ENCODE data around the gene HAVCR1. TPM values are rescaled to one million over a fixed set of nuclear protein-coding genes. Genes with fewer than 3 reads are reported as not detected.
"Not testable (repeated sequence)": the region's sequence is repeated elsewhere in the genome, so short reads cannot be mapped to it uniquely, and the experiment has no call there.

HAVCR1 gene
- total RNA-seq, 1 experiment from 2014 or later = not detected

DNA sequence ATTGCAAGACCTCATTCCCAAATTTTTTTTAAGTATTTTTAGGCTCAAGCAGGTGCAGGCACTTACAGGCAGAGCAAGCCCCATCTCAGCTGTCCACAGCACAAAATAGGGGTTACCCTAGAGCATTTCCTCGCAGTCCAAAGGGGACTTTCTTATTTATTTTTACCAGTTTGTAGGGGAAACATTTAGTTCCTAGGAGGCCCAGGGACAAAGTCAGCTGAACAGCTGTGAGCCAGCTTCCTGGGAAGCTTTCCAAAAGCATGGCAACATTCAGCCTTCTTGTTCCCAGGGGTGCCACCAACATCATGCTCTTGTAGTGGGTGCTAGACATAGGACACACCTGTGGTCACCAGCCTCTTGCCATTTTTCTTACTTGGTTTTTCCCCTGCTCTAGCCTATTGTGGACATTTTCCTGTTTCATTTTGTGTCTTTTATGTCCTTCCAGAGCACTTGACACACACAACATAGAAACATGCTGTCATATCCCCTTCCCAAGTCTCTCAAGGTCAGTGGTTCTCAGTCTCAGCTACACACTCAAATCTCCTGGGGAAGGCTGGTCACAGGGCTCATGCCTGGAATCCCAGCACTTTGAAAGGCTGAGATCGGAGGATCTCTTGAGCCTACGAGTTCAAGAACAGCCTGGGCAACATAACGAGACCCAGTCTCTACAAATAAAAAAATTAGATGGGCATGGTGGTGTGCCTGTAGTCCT is 38.2 kb downstream of the HAVCR1 start:
- no peak overlapping the region for H3K4me3 Mint-ChIP-seq (ENCODE audit: unreplicated experiment)
- intact Hi-C loops (cut with micrococcal nuclease) = no loop called here
- peaks cover 15% of the 10 kb centered on the region for H3K27me3 Mint-ChIP-seq (ENCODE audit: insufficient read depth, unreplicated experiment)
- POLR2A ChIA-PET = no interaction called here
- CTCF ChIA-PET = interaction anchor here (0.6 to 1.2 kb wide), 4 partner anchors 25 to 1403 kb away, joined by 3 to 4 read pairs (median 4); no protein-coding TSS in a partner anchor
- H3K9me3 Mint-ChIP-seq (ENCODE audit: unreplicated experiment) = no peaks in the 10 kb centered on the region
- TF ChIP-seq, protein P1, sequence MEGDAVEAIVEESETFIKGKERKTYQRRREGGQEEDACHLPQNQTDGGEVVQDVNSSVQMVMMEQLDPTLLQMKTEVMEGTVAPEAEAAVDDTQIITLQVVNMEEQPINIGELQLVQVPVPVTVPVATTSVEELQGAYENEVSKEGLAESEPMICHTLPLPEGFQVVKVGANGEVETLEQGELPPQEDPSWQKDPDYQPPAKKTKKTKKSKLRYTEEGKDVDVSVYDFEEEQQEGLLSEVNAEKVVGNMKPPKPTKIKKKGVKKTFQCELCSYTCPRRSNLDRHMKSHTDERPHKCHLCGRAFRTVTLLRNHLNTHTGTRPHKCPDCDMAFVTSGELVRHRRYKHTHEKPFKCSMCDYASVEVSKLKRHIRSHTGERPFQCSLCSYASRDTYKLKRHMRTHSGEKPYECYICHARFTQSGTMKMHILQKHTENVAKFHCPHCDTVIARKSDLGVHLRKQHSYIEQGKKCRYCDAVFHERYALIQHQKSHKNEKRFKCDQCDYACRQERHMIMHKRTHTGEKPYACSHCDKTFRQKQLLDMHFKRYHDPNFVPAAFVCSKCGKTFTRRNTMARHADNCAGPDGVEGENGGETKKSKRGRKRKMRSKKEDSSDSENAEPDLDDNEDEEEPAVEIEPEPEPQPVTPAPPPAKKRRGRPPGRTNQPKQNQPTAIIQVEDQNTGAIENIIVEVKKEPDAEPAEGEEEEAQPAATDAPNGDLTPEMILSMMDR (IDR thresholded peaks at IDR 0.05; ENCODE audit: unreplicated experiment) = no peak
- DNase-seq (ENCODE audit: unreplicated experiment) = no peak
- H3K4me1 Mint-ChIP-seq (ENCODE audit: insufficient read depth, unreplicated experiment) = no peaks in the 10 kb centered on the region
- no peaks in the 10 kb centered on the region for H3K36me3 Mint-ChIP-seq (ENCODE audit: insufficient read depth, unreplicated experiment)
- H3K27ac Mint-ChIP-seq (ENCODE audit: low read depth, unreplicated experiment) = no peak overlapping the region
- no TSS peak for BruUV-seq (replicated peaks)

DNA sequence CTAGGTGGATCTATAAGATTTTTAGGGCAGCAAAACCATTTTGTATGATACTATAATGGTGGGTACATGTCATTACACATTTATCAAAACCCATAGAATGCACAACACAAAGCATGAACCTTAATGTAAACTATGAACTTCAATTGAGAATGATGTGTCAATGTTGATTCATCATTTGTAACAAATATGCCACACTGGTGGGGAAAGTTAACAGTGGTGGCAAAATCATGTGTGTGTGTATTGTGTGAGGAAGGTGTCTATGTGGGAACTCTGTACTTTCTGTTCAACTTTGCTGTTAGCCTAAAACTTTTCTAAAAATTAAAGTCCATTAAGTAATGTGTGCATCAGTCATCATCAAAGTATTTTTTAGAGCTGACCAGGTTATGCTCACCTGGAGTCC is 38.9 kb downstream of the HAVCR1 start:
- no peaks in the 10 kb centered on the region for H3K9me3 Mint-ChIP-seq (ENCODE audit: unreplicated experiment)
- ChIA-PET POLR2A (no interaction called here), CTCF (interaction anchor here (0.6 to 1.2 kb wide), 4 partner anchors 24 to 1403 kb away, joined by 3 to 4 read pairs (median 4); no protein-coding TSS in a partner anchor)
- TF ChIP-seq, protein P1 (IDR thresholded peaks at IDR 0.05; ENCODE audit: unreplicated experiment) = no peak
- intact Hi-C loops (cut with micrococcal nuclease) = no loop called here
- no peak for DNase-seq (ENCODE audit: unreplicated experiment)
- no TSS peak for BruUV-seq (replicated peaks)
- H3K36me3 Mint-ChIP-seq (ENCODE audit: insufficient read depth, unreplicated experiment) = no peaks in the 10 kb centered on the region
- H3K4me3 Mint-ChIP-seq (ENCODE audit: unreplicated experiment) = no peak overlapping the region
- H3K27ac Mint-ChIP-seq (ENCODE audit: low read depth, unreplicated experiment) = no peak overlapping the region
- no peaks in the 10 kb centered on the region for H3K4me1 Mint-ChIP-seq (ENCODE audit: insufficient read depth, unreplicated experiment)
- H3K27me3 Mint-ChIP-seq (ENCODE audit: insufficient read depth, unreplicated experiment) = peaks cover 9% of the 10 kb centered on the region

DNA sequence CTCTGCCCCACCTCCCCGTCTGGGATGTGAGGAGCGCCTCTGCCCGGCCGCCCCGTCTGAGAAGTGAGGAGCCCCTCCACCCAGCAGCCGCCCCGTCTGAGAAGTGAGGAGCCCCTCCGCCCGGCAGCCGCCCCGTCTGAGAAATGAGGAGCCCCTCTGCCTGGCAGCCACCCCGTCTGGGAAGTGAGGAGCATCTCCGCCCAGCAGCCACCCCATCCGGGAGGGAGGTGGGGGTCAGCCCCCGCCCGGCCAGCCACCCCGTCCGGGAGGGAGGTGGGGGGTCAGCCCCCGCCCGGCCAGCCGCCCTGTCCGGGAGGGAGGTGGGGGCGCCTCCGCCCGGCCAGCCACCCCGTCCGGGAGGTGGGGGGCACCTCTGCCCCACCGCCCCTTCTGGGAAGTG is 44.8 kb downstream of the HAVCR1 start:
- not testable (repeated sequence) for BruUV-seq (replicated peaks)

DNA sequence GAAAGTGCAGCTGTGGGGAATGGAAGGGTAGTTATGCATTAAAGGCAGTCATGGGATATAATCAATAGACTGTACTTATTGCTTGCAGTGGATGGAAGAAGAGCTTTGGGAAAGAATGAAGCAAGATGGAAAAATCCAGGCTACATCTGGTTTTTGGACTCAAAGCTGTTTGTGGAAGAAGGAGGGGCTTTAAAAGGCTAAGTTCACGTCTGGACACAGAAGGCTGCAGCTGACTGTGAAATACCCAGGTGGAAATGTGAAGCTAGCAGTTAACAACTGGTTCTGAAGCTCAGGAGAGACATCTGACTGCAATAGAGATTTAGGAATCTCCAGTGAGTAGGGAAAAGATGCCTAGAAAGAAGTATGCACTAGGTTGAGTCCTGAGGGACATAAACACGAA is 52.7 kb downstream of the HAVCR1 start:
- Mint-ChIP-seq H3K4me3 (ENCODE audit: unreplicated experiment) (no peak overlapping the region), H3K9me3 (ENCODE audit: unreplicated experiment) (no peaks in the 10 kb centered on the region), H3K36me3 (ENCODE audit: insufficient read depth, unreplicated experiment) (no peaks in the 10 kb centered on the region), H3K27ac (ENCODE audit: low read depth, unreplicated experiment) (no peak overlapping the region), H3K4me1 (ENCODE audit: insufficient read depth, unreplicated experiment) (no peaks in the 10 kb centered on the region), H3K27me3 (ENCODE audit: insufficient read depth, unreplicated experiment) (no peaks in the 10 kb centered on the region)
- ChIA-PET POLR2A (no interaction called here), CTCF (no interaction called here)
- BruUV-seq (replicated peaks) = no TSS peak
- TF ChIP-seq, protein P1 (IDR thresholded peaks at IDR 0.05; ENCODE audit: unreplicated experiment) = no peak
- intact Hi-C loops (cut with micrococcal nuclease) = no loop called here
- no peak for DNase-seq (ENCODE audit: unreplicated experiment)

More for the DNA sequence above, 44.8 kb downstream of the HAVCR1 start:
- H3K27ac Mint-ChIP-seq (ENCODE audit: low read depth, unreplicated experiment); H3K9me3 Mint-ChIP-seq (ENCODE audit: unreplicated experiment); CTCF ChIA-PET; H3K4me1 Mint-ChIP-seq (ENCODE audit: insufficient read depth, unreplicated experiment); H3K27me3 Mint-ChIP-seq (ENCODE audit: insufficient read depth, unreplicated experiment); H3K4me3 Mint-ChIP-seq (ENCODE audit: unreplicated experiment); H3K36me3 Mint-ChIP-seq (ENCODE audit: insufficient read depth, unreplicated experiment); intact Hi-C loops (cut with micrococcal nuclease); POLR2A ChIA-PET; DNase-seq (ENCODE audit: unreplicated experiment): not testable (repeated sequence)
